ENCODE results near the gene VSTM2L.

DNA sequence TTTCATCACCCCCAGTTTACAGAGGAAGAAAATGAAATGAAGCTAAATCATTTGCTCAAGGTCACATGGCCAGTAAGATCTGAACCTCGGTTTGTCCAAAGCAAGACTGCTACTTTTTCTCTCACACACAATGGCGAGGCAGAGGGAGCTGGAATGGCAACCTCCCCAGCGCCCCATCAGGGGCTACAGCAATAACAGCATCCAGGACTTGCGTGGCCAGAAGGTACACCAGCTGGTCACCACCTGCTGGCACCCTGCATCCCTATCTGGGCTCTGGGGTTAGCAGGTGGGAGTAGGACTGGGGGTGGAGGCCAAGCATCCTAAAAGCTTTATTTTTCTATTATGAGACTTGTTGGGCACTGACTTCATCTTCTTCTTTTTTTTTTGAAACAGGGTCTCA, 89.0 kb downstream of the VSTM2L start:
- TF ChIP-seq, protein P1, sequence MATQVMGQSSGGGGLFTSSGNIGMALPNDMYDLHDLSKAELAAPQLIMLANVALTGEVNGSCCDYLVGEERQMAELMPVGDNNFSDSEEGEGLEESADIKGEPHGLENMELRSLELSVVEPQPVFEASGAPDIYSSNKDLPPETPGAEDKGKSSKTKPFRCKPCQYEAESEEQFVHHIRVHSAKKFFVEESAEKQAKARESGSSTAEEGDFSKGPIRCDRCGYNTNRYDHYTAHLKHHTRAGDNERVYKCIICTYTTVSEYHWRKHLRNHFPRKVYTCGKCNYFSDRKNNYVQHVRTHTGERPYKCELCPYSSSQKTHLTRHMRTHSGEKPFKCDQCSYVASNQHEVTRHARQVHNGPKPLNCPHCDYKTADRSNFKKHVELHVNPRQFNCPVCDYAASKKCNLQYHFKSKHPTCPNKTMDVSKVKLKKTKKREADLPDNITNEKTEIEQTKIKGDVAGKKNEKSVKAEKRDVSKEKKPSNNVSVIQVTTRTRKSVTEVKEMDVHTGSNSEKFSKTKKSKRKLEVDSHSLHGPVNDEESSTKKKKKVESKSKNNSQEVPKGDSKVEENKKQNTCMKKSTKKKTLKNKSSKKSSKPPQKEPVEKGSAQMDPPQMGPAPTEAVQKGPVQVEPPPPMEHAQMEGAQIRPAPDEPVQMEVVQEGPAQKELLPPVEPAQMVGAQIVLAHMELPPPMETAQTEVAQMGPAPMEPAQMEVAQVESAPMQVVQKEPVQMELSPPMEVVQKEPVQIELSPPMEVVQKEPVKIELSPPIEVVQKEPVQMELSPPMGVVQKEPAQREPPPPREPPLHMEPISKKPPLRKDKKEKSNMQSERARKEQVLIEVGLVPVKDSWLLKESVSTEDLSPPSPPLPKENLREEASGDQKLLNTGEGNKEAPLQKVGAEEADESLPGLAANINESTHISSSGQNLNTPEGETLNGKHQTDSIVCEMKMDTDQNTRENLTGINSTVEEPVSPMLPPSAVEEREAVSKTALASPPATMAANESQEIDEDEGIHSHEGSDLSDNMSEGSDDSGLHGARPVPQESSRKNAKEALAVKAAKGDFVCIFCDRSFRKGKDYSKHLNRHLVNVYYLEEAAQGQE (IDR thresholded peaks at IDR 0.05; ENCODE audit: low read depth): no peak
- TF ChIP-seq, protein P2, sequence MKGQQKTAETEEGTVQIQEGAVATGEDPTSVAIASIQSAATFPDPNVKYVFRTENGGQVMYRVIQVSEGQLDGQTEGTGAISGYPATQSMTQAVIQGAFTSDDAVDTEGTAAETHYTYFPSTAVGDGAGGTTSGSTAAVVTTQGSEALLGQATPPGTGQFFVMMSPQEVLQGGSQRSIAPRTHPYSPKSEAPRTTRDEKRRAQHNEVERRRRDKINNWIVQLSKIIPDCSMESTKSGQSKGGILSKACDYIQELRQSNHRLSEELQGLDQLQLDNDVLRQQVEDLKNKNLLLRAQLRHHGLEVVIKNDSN (IDR thresholded peaks at IDR 0.05): no peak
- TF ChIP-seq CEBPB (IDR thresholded peaks at IDR 0.05) (no peak), YY1 (IDR thresholded peaks at IDR 0.05; ENCODE audit: low read depth) (no peak), EP300 (IDR thresholded peaks at IDR 0.05; ENCODE audit: borderline replicate concordance) (no peak), TAF1 (IDR thresholded peaks at IDR 0.05; ENCODE audit: low read depth) (no peak), EGR1 (IDR thresholded peaks at IDR 0.05) (no peak), TCF12 (IDR thresholded peaks at IDR 0.05; ENCODE audit: low read depth) (no peak), RAD21 (IDR thresholded peaks at IDR 0.05; ENCODE audit: low read depth) (no peak), CREB1 (IDR thresholded peaks at IDR 0.05; ENCODE audit: low read depth) (no peak)
- TF ChIP-seq, protein P3, sequence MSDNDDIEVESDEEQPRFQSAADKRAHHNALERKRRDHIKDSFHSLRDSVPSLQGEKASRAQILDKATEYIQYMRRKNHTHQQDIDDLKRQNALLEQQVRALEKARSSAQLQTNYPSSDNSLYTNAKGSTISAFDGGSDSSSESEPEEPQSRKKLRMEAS (IDR thresholded peaks at IDR 0.05): no peak

Data from Ishikawa (cell line).